Sciatic nerve (tissue), 2 donors: ENCODE results near the gene CHCHD6. TPM values are rescaled to one million over a fixed set of nuclear protein-coding genes. Genes with fewer than 3 reads are reported as not detected.

Experiments used
- ATAC-seq: fragments of 200-7000 bp; cut with Tn5 transposase; one replicate; pipeline ENCODE4 v1.9.1; 2020; ENCODE audit warnings: mild to moderate bottlenecking, moderate library complexity
- DNase-seq: peaks from one replicate; pipeline ENCODE4 v3.0.0-alpha.2; 2020; ENCODE audit warnings: low spot score
- intact Hi-C: fragments of 100-400 bp; cut with DNase I; formaldehyde crosslinking; loops from one replicate; pipeline ENCODE4 v1.14.2; 2022
- total RNA-seq: library from RNA; stranded (reverse); fragmentation: NEBNext Ultra II Directional; extraction: Animal tissue kit (Norgen Biotek cat#: 25700); gene quantifications from one replicate; pipeline ENCODE4 v1.2.1, GENCODE V29; 2021
- donor health status: DM: no; HTN: no; CAD: no.
- donor health status: DM: no; HTN: no; CAD: no.

Gene CHCHD6
- total RNA-seq, 1 donor from 2014 or later = 19.1 TPM

DNA sequence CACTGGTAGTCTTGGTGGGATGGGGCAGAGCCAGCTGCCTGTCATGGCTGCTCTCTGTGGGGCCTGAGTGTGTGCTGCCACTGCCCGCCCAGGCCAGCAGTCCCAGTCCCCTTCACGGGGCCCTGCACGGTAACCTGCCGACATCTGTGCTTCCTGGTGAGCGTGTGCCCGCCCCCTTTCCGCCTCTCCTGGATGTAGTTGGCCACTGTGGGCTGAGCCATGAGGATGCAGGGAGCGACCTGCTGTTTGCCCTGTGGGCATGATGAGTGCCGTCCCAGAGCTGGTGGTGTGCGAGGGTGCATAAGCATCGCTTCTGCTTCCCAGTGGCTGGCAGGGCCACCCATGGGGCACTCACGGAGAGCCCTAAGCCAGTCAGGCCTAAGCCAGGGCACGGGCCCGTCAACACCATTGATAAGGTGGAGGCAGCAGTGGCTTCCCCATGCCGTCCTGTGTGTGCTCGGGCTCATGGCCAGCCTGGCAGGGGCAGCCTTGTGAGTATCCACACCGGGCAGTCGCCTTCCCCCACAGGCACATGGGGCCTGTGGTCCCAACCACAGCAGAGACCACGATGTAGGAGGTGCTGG is 293.5 kb downstream of the CHCHD6 start:
- no peak for ATAC-seq
- no peak for DNase-seq
- intact Hi-C loops = loop anchor here (10.0 kb wide), 1 partner anchor 313 kb away; no protein-coding TSS in a partner anchor

DNA sequence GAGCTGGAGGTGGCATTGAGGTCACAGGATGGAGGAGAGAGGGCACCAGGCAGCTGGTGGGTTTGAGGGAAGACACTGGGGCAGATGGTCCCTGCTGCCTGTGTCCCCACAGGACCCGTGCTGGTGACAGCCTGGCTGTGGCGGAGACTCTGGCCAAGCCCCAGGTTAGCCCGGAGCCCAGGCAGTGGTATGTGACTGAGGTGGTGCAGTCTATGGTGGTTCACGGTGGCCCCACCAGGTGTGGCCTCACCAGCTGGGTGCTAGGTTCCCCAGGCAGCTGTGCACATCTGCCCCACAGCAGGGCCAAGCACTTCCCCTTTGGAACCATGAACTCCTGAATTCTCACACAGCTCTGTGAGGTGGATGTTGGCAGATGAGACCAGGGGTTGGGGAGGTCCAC is 294.3 kb downstream of the CHCHD6 start:
- DNase-seq = no peak
- intact Hi-C loops = loop anchor here (10.0 kb wide), 1 partner anchor 314 kb away; no protein-coding TSS in a partner anchor
- no peak for ATAC-seq

DNA sequence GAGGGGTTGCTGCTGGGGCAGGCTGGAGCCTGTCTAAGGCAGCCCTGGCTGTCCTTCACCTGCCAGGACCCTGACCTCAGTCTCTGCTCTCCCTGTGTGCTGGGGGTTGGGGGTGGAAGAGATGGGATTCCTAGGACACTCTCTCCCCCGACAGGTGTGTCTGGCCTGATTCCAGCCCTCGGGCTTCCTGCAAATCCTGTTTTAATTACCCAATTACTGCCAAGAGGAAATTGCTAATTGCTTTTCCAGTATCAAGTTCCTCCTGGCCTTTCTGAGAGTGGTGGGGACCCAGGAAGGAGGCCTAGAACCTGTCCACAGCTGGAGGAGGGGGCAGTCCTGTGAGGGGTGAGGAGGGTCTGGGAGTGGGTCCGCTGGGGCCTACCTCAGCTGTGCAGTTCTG is 294.7 kb downstream of the CHCHD6 start:
- ATAC-seq (no peak), DNase-seq (no peak)
- intact Hi-C loops = loop anchor here (10.0 kb wide), 1 partner anchor 314 kb away; no protein-coding TSS in a partner anchor

DNA sequence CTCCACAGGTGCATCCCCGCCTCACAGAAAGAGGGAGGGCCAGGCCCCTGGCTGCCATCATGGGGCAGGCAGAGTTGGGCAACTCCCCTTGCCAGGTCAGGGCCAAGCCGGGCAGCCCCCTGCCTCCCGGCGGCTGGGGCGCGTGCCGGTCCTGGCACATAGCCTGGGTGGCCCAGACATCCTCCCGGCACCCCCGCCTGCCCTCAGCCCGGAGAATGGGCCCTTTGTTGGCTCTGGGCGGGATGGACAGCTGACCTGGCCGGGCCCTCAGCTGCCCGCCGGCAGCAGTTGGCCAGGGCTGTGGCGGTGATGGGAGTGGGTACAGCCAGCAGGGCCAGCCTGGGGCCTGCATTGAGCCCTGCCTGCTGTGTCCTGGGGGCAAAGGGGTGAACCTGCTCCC is 295.3 kb downstream of the CHCHD6 start:
- intact Hi-C loops = loop anchor here (10.0 kb wide), 1 partner anchor 315 kb away; no protein-coding TSS in a partner anchor
- ATAC-seq (no peak), DNase-seq (no peak)

DNA sequence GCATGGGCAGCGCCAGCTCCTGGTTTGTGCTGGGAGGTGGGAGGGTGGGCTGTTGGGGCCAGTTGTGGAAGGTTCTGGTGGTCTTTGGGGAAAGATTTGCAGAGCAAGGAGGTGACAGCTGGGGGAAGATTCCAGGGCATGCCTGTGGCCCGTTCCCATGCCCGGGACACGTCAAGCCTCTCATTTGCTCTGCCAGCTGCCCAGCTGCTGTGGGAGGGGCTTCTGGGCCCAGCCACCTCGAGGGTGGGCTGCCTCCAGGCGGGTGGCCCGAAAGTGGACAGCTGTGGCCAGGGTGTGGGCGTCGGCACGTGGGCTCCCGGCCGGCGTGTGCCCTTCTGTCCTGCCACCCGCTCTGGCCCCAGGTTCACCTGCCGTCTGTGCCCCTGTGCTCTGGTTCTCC is 296.1 kb downstream of the CHCHD6 start:
- DNase-seq (no peak), ATAC-seq (no peak)
- intact Hi-C loops = no loop called here

DNA sequence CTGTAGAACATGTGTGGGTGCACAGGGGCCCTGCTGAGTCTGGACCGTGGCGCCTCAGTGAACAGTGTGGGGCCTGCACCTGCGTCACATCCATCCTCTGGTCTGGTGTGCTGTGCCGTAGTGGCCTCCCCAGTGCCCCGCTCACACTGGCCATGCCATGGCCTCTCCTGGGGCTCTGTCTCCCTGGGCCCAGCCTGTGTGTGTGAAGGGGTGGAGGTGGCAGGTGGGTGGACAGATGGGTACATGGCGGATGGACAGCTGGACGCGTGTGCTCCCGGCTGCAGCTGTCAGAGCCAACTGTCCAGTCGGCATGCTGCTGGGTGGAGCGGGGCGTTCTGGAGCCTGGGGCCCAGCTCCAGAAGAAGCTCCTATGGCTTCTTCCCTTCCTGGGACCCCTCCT is 296.7 kb downstream of the CHCHD6 start:
- no peak for DNase-seq
- intact Hi-C loops = no loop called here
- ATAC-seq = no peak

DNA sequence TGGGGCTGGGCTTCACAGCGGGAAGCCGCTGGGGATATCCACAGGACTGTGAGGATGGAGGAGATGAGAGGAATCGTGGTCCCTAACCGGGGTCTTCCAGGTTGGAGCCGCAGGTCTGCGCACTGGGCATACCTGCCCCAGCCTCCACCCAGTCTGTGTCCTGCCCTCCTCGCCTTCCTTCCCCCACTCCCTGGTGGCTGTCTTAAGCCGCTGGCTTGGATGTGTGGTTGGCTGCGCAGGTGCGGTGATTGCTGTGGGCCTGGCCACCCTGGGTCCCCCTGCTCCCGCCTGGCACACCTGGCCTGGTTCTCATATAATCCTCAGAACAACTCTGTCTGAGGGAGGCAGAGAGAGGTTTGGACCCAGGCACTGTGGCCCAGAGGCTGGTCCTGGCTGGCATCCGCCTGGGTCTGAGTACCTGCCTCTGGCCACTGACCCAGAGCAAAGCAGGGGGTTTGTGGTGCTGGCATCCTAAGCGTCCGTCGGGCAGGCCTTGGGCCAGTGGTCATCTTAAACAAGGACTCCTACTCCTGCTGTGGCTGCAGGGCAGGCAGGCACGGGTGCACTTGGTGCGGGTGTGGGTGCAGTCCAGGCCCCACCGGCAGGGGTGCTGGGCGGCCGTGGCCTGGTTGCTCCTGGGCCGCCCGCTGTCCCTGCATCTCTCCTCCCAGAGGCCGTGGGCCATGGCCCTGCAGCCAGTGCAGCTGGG is 297.6 kb downstream of the CHCHD6 start:
- intact Hi-C loops = no loop called here
- ATAC-seq = no peak
- no peak for DNase-seq

DNA sequence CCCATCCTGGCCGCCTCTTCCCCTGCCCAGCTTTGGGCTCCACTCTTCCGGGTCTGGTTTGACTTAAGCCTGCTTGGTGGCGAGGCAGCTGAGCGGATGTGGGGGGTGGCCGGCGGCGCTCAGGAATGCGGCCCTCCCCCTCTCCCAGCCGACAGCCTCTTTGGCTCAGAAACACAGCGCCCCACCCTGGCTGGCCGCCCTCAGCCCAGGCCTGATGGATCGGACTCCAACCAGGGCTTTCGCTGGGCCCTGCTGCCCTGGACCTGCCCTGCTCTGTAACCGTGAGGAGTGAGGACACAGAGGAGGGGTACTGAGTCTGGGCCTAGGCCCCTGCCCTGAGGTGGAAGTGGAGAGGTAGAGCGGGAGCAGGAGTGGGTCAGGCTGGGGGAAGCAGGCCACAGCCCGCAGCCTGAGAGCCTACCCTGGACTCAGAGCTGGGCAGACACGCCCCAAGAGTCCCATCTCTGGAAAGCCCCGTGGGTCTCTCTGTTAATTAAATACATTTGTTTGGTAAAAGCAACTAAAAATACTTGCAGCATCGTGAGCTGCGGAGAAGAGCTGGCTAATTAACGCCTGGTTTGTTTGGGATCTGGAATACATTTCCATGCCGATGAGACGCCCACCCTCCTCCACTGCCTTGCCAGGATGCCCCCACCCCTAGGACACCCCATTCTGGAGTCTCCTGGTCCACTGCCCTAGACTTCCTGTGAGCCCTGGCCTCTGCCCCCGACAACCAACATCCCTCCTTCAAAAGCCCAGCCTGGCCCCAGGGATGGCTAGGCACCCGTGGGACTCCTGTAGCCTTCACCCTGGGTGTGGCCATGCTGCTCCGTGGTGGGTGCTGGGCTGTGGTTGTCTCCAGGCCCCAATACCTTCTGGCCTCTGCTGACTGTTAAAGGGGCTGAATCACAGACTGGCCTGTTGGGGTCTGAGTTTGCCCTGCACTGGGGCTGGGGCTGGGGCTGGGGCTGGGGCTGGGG is 298.4 kb downstream of the CHCHD6 start:
- peak; percentile 92 for ATAC-seq
- peak; percentile 93 for DNase-seq
- intact Hi-C loops = no loop called here

DNA sequence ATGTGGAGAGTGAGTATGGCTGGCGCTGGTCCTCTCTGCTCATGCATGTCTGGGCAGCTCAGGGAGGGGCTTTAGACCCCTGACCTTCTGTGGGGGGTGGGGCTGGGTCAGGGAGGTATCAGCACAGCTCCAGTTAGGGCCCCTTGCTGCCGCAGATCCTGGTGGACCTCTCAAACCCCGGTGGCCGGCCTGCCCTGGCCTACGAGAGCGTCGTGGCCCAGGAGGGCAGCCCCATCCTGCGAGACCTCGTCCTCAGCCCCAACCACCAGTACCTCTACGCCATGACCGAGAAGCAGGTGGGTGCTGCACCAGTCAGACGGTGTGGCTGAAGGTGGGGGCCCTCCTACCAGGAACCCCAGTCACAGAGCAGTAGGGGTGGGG is 299.1 kb downstream of the CHCHD6 start:
- DNase-seq = no peak
- intact Hi-C loops = no loop called here
- ATAC-seq = no peak

DNA sequence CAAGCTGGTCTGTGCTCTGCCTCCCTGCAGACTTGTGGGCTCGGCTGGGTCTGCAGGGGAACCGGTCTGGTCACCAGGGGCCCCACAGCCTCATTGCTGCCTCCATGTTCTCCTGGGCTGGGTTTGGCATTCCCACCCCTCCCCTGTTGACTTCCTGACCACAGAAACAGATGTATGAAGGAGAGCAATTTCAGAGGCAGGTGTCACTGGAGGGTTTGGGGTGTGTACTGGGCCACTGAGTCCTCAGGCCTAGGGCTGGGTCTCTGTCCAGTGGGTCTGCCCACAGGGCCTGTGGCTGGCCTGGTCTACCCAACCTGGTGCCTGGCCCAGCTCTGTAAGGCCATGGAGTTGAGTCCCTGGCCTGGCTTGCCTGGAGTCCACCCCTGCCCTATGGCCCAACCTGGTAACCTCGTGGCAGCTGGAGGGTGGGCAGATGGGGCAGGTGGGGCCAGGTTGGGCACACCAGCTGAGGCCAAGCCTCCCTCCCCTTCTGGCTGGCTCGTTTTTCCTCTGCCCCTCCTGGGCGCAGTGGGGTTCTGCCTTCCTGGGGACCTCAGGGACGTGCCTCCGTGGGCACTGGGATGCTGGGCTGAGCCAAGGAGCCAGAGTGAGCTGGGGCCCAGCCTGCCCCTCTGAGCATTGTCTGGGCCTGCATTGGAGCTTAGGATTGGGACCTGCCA is 299.7 kb downstream of the CHCHD6 start:
- ATAC-seq = no peak
- intact Hi-C loops = no loop called here
- no peak for DNase-seq

DNA sequence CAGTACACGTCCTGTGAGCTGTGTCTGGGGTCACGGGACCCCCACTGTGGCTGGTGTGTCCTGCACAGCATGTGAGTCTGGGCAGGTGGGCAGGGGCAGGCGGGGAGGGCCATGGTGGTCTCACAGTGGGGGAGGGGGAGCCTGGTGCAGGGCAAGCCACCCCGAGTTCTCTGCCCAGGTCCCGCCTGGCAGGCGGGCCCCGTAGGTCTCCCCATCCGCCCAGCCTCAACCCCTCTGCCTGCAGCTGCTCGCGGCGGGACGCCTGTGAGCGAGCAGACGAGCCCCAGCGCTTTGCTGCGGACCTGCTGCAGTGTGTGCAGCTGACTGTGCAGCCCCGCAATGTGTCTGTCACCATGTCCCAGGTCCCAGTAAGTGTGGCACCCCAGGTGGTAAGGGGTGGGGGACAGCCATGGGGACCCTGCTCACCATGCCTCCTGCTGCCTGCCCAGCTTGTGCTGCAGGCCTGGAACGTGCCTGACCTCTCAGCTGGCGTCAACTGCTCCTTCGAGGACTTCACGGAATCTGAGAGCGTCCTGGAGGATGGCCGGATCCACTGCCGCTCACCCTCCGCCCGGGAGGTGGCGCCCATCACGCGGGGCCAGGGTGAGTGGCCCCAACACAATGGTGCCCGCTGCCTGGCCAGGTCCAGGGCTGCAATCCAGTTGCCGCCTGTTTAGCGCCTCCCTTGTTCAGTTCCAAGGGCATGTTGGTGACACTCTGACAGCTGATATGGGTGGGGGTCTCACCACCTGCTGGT is 300.8 kb downstream of the CHCHD6 start:
- DNase-seq = no peak
- no peak for ATAC-seq
- intact Hi-C loops = no loop called here

DNA sequence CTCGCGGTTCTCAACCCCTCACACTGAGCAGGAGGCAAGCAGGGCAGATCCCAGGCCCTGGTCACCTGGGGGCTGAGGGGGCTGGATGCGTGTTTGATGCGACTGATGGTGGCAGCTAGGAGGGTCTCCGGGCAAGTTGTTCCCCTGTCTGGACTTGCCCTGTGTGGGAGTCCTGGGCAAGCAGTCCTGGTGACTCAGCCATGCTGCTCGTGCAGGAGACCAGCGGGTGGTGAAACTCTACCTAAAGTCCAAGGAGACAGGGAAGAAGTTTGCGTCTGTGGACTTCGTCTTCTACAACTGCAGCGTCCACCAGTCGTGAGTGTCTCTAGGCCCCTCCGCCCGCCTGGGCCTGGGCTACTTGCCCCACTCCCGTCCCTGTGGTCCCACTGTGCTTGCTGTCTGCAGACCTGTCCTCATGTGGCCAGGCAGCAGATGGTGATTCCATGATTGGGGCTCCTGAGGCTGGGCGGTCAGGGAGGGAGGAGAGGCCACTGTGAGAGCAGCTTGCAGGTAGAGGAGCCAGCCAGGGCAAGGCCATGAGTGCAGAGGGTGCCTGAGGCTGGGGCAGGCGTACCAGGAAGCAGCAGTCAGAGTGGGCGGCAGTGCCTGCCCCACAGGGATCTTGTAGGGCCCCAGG is 301.9 kb downstream of the CHCHD6 start:
- DNase-seq (no peak), ATAC-seq (no peak)
- intact Hi-C loops = no loop called here

DNA sequence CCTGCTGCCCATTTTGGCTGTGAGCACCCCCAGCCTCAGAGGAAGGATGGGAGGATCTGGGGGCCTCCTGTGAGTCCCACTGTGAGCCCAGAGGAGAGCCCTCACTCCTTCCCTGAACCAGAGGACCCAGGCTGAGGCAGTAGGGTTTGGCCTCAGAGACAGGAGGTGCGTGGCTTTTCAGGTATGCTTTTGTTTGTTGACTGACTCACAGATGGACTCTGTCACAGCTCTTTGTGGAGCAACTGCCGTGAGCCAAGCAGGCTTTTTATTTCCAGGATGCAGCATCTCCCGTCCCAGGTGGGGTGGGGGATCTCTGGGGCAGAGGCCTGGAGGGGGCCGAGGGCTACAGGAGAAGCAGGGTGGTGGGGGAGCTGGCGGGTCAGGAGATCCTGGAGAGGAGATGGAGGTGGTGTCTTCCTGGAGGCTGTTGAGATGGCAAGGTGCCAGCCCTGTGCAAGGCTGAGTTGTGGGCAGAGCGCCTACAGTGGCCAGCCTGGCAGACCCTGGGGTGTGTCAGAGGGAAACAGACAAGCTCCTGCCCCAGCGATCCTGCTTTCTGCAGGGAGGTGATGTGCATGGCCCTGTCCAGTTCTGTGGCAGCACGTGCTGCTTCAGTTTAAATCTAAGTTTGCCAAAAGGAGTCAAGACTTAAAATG is 302.9 kb downstream of the CHCHD6 start:
- intact Hi-C loops = no loop called here
- no peak for DNase-seq
- ATAC-seq = no peak

DNA sequence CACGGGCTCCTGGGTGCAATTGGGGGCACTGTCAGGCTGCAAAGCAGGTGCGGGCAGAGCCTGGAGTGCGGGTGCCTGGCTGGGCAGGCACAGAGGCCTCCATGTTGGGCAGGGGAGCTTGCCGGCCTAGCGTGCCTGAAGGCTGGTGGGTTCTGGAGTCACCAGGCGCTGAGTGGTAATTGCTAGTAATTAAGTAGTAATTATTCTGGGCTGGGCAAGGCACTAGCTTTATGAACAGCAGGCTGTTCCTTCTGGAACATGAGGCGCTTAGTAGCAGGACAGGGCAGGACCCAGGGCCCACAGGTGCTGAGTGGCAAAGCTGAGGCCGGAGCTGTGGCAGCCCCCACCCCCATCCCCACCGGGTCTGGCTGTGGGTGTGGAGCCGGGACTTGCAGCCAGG is 304.2 kb downstream of the CHCHD6 start:
- ATAC-seq = no peak
- intact Hi-C loops = no loop called here
- no peak for DNase-seq

DNA sequence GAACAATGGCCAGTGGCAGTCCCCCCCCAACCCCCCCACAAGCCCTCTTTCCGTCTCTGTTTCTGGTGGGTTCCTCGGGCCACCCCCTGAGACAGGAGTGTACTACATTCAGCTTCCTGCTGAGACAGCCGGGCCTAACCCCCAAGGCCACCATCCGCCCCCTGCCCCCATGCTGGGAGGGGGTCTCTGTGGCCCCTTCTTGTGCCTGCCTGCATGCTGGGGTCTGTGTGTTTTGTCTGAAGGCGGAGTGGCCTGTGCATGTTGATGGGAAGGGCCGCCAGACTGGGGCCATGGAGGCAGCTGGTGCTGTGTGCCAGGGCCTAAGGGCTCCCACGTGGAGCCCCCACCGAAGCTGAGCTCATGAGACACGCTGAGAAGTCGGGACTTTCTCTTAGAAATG is 305.5 kb downstream of the CHCHD6 start:
- no peak for ATAC-seq
- intact Hi-C loops = no loop called here
- DNase-seq = no peak
